PFSK-1 (cell line): ENCODE measurements around the gene PDX1.

ENCODE experiments used
- FOXP2 ChIP-seq: optimal IDR thresholded peaks from 2 replicates; pipeline ENCODE3; 2011; ENCODE audit warnings: borderline replicate concordance, control low read depth, inconsistent platforms; ENCODE audit not compliant: insufficient read depth; ENCODE audit errors: extremely low read length, extremely low read depth
- POLR2AphosphoS5 ChIP-seq: IDR thresholded peaks from 2 replicates; pipeline ENCODE4 v1.6.1; 2012; ENCODE audit warnings: low read depth, mild to moderate bottlenecking, control low read depth, low read length, moderate library complexity
- SIN3A ChIP-seq: IDR thresholded peaks from 2 replicates; pipeline ENCODE4 v1.6.1; 2012; ENCODE audit warnings: mild to moderate bottlenecking, low read length, moderate library complexity, borderline replicate concordance; ENCODE audit not compliant: insufficient read depth
- TAF1 ChIP-seq: IDR thresholded peaks from 2 replicates; pipeline ENCODE4 v1.6.1; 2012; ENCODE audit warnings: low read length, control low read depth, borderline replicate concordance; ENCODE audit not compliant: insufficient read depth
- TF ChIP-seq, protein P1 (sequence below), 2 experiments: IDR thresholded peaks; 2 replicates each; pipeline versions ENCODE4 v1.6.1 to v1.8.0; 2011 to 2012; ENCODE audit warnings: low read depth in 2 of 2, low read length in 2 of 2, control low read depth in 1 of 2, inconsistent platforms in 1 of 2, mild to moderate bottlenecking in 1 of 2, moderate library complexity in 1 of 2; ENCODE audit not compliant: insufficient read depth in 1 of 2

- no peak for TF ChIP-seq POLR2AphosphoS5
- no peak for TF ChIP-seq TAF1
- TF ChIP-seq SIN3A: no peak
- TF ChIP-seq, protein P1, sequence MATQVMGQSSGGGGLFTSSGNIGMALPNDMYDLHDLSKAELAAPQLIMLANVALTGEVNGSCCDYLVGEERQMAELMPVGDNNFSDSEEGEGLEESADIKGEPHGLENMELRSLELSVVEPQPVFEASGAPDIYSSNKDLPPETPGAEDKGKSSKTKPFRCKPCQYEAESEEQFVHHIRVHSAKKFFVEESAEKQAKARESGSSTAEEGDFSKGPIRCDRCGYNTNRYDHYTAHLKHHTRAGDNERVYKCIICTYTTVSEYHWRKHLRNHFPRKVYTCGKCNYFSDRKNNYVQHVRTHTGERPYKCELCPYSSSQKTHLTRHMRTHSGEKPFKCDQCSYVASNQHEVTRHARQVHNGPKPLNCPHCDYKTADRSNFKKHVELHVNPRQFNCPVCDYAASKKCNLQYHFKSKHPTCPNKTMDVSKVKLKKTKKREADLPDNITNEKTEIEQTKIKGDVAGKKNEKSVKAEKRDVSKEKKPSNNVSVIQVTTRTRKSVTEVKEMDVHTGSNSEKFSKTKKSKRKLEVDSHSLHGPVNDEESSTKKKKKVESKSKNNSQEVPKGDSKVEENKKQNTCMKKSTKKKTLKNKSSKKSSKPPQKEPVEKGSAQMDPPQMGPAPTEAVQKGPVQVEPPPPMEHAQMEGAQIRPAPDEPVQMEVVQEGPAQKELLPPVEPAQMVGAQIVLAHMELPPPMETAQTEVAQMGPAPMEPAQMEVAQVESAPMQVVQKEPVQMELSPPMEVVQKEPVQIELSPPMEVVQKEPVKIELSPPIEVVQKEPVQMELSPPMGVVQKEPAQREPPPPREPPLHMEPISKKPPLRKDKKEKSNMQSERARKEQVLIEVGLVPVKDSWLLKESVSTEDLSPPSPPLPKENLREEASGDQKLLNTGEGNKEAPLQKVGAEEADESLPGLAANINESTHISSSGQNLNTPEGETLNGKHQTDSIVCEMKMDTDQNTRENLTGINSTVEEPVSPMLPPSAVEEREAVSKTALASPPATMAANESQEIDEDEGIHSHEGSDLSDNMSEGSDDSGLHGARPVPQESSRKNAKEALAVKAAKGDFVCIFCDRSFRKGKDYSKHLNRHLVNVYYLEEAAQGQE (IDR thresholded peaks at IDR 0.05; ENCODE audit: insufficient read depth in 1 of 2, low read depth in 2 of 2, low read length in 2 of 2): no peak
- TF ChIP-seq FOXP2: no peak
Measured at GRCh38 chr13:27962982-27963381, 43.2 kb downstream of the PDX1 start.
